Right forelimb (tissue), 1 donor: ENCODE results near the gene MKLN1.
"Not testable (repeated sequence)": the region's sequence is repeated elsewhere in the genome, so short reads cannot be mapped to it uniquely, and the experiment has no call there.

Experiments
- DNase-seq: peaks from one replicate; pipeline ENCODE4 v3.0.0-alpha.2; 2018

MKLN1 gene

GRCh38 chr7:131403322-131403721 is 75.6 kb downstream of the MKLN1 start:
- no peak for DNase-seq

DNA sequence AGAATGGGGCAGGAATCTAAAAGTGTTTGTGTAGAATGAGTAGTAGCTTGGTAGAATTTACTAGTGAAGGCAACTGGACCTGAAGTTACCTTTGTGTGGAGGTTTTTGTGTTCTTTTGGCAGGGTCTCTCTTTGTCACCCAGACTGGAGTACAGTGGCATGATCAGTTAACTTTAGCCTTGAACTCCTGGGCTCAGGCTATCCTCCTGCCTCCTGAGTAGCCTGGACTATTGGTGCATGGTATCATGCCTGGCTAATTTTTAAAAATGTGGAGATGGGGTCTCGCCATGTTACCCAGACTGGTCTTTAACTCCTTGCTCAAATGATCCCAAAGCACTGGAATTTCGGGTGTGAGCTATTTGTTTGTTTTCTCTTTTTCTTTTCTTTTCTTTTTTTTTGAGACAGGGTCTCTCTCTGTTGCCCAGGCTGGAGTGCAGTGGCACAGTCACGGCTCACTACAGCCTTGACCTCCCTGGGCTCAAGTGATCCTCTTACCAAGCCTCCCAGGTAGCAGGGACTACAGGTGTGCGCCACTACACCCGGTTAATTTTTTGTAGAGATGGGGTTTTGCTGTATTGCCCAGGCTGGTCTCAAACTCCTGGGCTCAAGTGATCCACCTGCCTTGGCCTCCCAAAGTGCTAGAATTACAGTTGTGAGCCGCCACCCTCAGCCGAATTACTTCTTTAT is 76.7 kb downstream of the MKLN1 start:
- no peak for DNase-seq

DNA sequence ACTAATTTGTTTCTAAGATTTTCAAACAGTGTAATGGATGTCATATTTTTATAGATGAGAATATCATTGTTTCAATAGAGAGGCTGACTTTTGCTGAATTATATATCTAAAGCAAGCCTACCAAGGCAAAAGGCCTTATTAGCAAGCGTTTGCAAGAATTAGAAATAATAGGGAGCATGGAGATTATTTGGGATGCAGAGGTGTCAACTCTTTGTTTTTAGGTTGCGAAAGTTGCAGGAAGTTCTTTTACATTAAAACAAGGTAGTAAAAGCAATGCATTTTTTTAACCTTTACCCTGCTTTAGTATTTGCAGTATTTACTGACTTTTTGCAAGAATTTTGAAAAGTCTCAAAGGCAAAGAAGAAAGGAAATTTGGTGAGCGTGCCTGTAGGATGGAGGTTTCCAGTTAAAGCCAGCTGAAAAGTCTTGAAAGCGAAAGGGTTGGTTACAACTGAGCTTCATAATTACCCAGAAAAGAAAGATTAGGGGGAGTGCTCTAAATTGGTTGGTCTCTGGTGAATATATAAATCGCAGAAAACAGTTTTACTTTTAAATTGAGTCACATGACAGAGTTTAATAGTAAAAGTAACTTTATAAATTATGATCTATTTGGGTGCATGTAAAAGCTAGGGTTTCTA is 81.6 kb downstream of the MKLN1 start:
- DNase-seq, result no peak

GRCh38 chr7:131412031-131412430 is 84.4 kb downstream of the MKLN1 start:
- DNase-seq, result no peak

DNA sequence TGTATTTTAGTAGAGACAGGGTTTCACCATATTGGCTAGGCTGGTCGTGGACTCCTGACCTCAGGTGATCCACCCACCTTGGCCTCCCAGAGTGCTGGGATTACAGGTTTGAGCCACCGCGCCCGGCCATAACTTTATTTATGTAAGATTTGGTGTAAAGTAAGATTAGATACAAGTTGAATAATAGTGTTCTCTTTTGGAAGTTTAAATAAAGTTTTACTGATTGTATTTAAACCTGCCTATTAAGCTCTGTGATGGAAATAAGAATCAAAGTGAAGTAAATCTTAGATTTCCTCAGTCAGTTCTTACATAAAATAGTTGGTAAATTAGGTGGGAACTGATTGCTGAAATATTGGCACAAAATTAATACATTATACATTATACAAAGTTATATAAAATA is 86.0 kb downstream of the MKLN1 start:
- DNase-seq, result no peak

DNA sequence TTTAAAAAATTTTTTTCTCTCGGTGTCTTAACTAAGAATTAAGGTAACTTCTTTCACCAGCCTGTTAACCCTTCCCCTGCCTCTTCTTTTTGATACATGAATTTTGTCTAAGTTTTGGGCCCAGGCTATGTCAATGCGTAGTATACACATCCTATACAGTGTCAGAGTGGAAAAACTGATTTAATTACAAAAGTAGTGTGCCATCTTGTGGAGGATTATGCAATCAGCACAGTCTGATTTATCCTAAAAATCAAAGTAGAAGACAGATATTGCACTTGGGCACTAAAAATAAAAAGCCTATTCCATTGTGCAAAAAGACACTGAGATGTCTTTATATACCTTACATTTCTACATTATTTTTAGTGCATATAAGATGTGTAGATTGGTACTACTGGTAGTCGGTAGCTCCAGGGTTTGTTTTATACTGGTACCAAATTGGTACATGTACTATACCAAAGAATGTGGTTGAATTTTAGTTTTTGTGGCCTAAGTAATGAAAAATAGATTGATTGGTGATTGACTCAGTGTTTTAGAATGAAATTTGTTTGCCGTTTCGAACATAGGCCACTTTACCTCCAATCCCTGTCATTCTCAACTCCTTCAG is 96.6 kb downstream of the MKLN1 start:
- no peak for DNase-seq

- DNase-seq, result no peak
These were observed 98.3 kb downstream of the MKLN1 start for GRCh38 chr7:131425992-131426391.

- DNase-seq, result not testable (repeated sequence)
These were observed 103.2 kb downstream of the MKLN1 start for GRCh38 chr7:131430826-131431225.

- no peak for DNase-seq
These were observed 103.6 kb downstream of the MKLN1 start for GRCh38 chr7:131431289-131431688.

DNA sequence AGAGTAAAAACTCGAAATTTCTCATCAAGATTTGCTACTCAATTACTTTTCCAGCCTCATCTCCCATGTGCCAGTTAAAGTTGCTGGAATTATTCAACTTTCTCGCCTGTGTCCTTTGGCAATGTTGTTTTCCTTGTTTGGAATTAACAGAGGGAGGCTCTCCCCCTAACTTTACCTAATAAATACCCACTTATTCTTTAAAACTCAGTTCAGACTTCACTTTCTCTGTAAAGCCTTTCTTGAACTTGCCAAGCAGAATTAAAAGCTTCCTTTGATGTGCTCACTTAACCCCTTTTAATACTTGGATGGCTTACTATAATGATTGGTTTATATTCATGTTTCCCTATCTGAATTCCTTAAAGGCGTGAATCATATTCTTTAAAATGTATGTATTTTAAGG is 104.1 kb downstream of the MKLN1 start:
- DNase-seq, result no peak

- DNase-seq, result no peak
These were observed 108.7 kb downstream of the MKLN1 start for GRCh38 chr7:131436384-131436783.

DNA sequence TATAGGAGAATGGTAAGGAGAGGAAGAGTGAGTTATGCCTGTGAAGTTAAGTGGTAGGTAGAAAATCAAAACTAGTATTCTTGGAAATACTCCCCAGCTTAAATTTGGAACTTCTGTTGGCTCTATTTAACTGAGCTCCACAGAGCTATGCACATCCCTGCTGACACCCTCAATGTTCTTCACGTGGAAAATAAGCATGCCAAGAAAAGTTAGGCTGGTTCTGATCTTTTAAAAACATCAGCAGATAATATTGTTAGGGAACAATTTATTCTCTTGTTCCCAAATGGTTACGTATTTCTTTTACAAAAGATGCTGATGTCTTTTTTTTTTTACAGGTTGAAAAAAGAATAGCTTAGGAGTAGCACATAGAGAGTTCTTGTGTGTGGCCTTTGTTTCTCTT is 111.3 kb downstream of the MKLN1 start:
- DNase-seq, result no peak

GRCh38 chr7:131443496-131443895 is 115.8 kb downstream of the MKLN1 start:
- no peak for DNase-seq

DNA sequence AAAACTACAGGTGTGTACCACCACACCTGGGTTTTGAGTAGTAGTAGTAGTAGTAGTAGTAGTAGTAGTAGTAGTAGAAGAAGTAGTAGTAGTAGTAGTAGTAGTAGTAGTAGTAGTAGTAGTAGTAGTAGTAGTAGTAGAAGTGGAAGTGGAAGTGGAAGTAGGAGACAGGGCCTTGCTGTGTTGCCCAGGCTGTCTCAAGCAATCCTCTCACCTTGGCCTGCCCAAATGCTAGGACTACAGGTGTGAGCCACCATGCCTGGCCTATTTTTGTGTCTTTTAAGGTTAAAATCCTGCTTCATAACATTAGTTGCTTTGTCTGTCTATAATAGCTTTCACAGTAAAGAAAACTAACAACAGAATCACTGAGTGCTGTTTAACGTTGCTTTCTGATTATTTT is 117.0 kb downstream of the MKLN1 start:
- DNase-seq, result no peak

DNA sequence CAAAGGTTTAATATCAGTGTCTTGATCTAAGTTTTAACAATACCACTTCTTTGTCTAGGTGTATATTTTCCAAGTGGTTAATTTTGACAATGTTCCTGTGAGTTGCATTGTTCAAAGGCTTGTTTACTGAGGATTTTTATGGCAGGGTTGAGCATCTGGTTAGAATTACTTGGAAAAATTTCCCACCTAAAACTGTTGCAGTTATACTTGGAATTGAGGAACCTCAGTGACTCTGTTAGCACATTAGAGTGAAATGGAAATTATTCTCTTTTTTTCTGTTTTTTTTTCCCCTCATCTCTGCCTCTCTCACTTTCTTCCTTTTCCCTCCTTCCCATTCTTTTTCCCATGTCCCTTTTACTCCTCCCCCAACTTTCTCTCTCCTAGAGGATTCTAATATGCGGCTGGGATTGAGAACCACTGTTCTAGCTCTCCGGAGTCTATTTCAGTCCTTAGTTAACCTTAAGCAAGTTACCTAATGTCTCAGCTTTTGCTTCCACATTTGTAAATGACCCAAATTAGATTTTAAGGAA is 121.8 kb downstream of the MKLN1 start:
- DNase-seq, result no peak

- no peak for DNase-seq
These were observed 126.8 kb downstream of the MKLN1 start for GRCh38 chr7:131454498-131454897.

DNA sequence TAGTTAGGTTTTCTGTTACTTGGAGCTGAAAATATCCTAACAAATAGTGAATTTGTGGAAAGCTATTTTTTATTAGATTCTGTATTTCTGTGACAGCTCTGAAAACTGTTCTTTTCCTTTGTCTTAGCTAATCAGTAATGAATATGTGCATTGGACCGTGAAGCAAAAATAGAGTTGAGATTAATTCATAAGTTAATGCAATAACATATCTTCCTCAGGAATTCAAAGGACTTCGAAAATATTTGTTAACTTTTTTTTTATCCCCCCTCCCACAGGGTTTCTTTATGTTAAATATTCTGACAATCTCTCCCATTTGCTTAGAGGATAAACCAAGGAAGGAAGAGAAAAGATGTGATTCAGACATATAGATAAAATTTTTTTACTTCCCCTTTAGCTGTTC is 127.3 kb downstream of the MKLN1 start:
- DNase-seq, result no peak

DNA sequence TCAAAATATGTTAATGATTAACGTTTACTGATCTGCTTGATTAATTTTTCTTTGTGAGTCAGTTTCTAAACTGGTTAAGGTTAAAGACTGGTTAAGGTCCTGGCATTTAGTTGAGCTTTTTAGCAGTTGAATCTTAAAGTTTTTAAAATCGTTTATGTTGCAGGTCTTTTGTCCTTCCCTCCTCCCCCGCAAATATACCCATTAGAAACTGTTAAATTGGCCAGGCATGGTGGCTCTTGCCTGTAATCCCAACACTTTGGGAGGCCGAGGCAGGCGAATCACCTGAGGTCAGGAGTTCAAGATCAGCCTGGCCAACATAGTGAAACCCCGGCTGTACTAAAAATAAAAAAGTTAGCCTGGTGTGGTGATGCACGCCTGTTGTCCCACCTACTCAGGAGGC is 127.9 kb downstream of the MKLN1 start:
- no peak for DNase-seq

DNA sequence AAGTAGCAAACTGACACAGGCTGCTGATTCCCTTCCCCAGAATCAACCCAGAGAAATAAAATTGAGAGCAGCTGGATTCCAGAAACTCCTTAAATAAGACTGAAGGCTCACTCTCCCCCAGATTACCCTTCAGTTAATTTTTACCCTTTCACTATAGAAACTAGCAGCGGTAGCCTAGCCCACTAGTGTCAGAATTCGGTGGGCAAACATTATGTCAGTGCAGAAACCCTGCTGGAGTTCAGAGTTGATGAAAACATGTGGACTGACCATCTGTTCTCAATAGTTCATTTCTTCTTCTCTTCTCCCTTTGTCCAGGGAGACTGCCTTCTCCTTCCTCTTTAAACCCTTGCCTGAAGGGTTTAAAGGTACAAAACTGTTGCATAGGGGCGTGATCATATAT is 128.7 kb downstream of the MKLN1 start:
- DNase-seq, result no peak

- DNase-seq, result no peak
These were observed 131.6 kb downstream of the MKLN1 start for GRCh38 chr7:131459256-131459655.

GRCh38 chr7:131462059-131462458 is 134.4 kb downstream of the MKLN1 start:
- DNase-seq, result no peak

DNA sequence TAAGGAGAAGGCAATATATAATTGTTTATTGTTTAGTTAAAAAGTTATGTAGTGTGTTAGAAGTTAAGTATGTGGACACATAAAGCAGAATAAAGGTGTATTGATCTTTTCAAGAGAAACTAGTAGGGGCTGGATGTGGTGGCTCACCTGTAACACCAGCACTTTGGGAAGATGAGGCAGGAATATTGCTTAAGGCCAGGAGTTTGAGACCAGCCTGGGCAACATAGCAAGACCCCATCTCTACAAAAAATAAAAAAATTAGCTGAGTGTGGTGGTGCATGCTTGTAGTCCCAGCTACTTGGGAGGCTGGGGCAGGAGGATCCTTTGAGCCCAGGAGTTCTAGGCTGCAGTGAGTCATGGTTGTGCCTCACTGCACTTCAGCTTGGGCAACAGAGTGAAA is 135.0 kb downstream of the MKLN1 start:
- not testable (repeated sequence) for DNase-seq

DNA sequence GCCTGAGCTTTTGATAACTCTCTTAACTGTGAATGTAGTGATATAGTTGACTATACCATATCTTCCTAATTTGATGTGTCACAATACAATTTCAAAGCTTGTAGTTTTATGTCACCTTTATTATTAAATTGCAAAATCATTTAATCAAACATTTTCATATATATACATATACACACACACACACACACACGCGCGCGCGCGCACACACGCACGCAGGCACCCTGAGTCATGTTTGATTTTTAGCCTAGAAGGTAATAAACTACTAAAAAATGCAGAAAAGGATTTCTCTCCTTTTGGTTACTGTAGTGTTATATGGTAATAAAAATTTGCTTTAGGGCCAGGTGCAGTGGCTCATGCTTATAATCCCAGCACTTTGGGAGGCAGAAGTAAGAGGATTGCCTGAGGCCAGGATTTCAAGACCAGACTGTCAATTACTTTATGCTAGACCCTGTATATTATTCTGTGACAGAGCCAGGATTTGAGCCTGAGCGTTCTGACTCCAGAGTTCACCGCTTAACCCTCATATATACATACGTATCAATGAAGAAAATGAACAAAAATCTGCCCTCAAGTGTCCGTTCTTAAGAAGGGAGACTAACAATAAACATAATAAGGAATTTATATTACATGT is 139.2 kb downstream of the MKLN1 start:
- no peak for DNase-seq

- DNase-seq, result no peak
These were observed 140.1 kb downstream of the MKLN1 start for GRCh38 chr7:131467788-131468187.
